A673 (cell line): ENCODE results near the gene GPR39. TPM values are rescaled to one million over a fixed set of nuclear protein-coding genes. Genes with fewer than 3 reads are reported as not detected.

Source experiments
- BruUV-seq: library from RNA; stranded (reverse); fragments of 400-500 nt; replicated peaks from 2 replicates; lab custom pipeline; 2021; lab: Mats Ljungman, UMichigan
- CTCF ChIA-PET: fragments of 300-600 bp; sonication (Branson Sonifier 250); formaldehyde crosslinking; loops from one replicate; lab custom pipeline; 2022; ENCODE audit warnings: antibody characterized with exemption; lab: Charles Lee
- POLR2A ChIA-PET: fragments of 300-600 bp; sonication (Branson Sonifier 250); formaldehyde crosslinking; loops from one replicate; lab custom pipeline; 2022; ENCODE audit warnings: antibody characterized with exemption; ENCODE audit not compliant: low non-redundant PET; lab: Charles Lee
- DNase-seq: peaks from one replicate; pipeline ENCODE4 v3.0.0-alpha.2; 2015; ENCODE audit warnings: low spot score
- H3K27ac ChIP-seq: fragments of 200-600 bp; sonication (generic); 2 replicates; pipeline ENCODE4 v1.5.1; 2016; ENCODE audit warnings: mixed run types, low read depth, mild to moderate bottlenecking, mixed read lengths, antibody characterized with exemption, low read length; ENCODE audit not compliant: poor library complexity, severe bottlenecking
- H3K27me3 ChIP-seq: fragments of 200-600 bp; sonication (generic); replicated peaks from 2 replicates; pipeline ENCODE4 v1.6.1; 2017; ENCODE audit warnings: mixed run types, low read depth, mild to moderate bottlenecking, mixed read lengths, antibody characterized with exemption, low read length; ENCODE audit not compliant: insufficient read depth, poor library complexity
- H3K36me3 ChIP-seq: fragments of 200-600 bp; sonication (generic); 2 replicates; pipeline ENCODE4 v1.6.1; 2016; ENCODE audit warnings: mixed run types, mild to moderate bottlenecking, mixed read lengths, antibody characterized with exemption, low read length; ENCODE audit not compliant: insufficient read depth, poor library complexity, severe bottlenecking
- H3K4me1 ChIP-seq: fragments of 200-600 bp; sonication (generic); 2 replicates; pipeline ENCODE4 v1.6.1; 2017; ENCODE audit warnings: mixed run types, mild to moderate bottlenecking, mixed read lengths, antibody characterized with exemption, low read length; ENCODE audit not compliant: insufficient read depth, poor library complexity, severe bottlenecking
- H3K4me3 ChIP-seq: fragments of 200-600 bp; sonication (generic); 2 replicates; pipeline ENCODE4 v1.5.1; 2016; ENCODE audit warnings: low read depth, mixed run types, mild to moderate bottlenecking, mixed read lengths, low read length; ENCODE audit not compliant: poor library complexity, severe bottlenecking
- H3K9me3 ChIP-seq: fragments of 200-600 bp; sonication (generic); 2 replicates; pipeline ENCODE4 v1.6.1; 2016; ENCODE audit warnings: mixed run types, low read depth, mild to moderate bottlenecking, mixed read lengths, antibody characterized with exemption, low read length; ENCODE audit not compliant: poor library complexity, severe bottlenecking
- CTCF ChIP-seq: fragments of 300-800, 200-600 bp; sonication (generic); conservative IDR thresholded peaks from 2 replicates; pipeline ENCODE4 v1.5.1; 2017; ENCODE audit warnings: low read depth, mild to moderate bottlenecking, antibody characterized with exemption, low read length, moderate library complexity, mixed read lengths
- EZH2 ChIP-seq: fragments of 200-600 bp; sonication (generic); IDR thresholded peaks from 2 replicates; pipeline ENCODE4 v1.6.1; 2017; ENCODE audit warnings: borderline replicate concordance, low read depth, mild to moderate bottlenecking, mixed read lengths, antibody characterized with exemption, low read length; ENCODE audit not compliant: poor library complexity, severe bottlenecking
- intact Hi-C: fragments of 100-400 bp; cut with micrococcal nuclease; formaldehyde crosslinking; loops from one replicate; pipeline ENCODE4 v1.10.0; 2022; ENCODE audit not compliant: unreplicated experiment
- total RNA-seq: library from RNA; stranded (reverse); gene quantifications from 2 replicates; pipeline ENCODE4 v1.2.3, GENCODE V29; 2021

Gene GPR39
- total RNA-seq, 1 experiment from 2014 or later = 3.6 TPM

GRCh38 chr2:132581591-132581990, 165.0 kb downstream of the GPR39 start:
- Histone ChIP-seq H3K27ac (no peak overlapping the region), H3K36me3 (no peaks in the 10 kb centered on the region), H3K27me3 (peaks cover 10% of the 10 kb centered on the region), H3K9me3 (no peaks in the 10 kb centered on the region), H3K4me1 (no peaks in the 10 kb centered on the region), H3K4me3 (no peak overlapping the region)
- POLR2A ChIA-PET = no interaction called here
- no TSS peak for BruUV-seq
- intact Hi-C loops = no loop called here
- CTCF ChIA-PET = no interaction called here
- no peak for DNase-seq
- TF ChIP-seq EZH2 (no peak), CTCF (no peak)

- no peaks in the 10 kb centered on the region for H3K4me1 ChIP-seq
- TF ChIP-seq EZH2 (no peak), CTCF (no peak)
- DNase-seq = no peak
- ChIA-PET POLR2A (no interaction called here), CTCF (no interaction called here)
- no peaks in the 10 kb centered on the region for H3K36me3 ChIP-seq
- intact Hi-C loops = no loop called here
- no peak overlapping the region for H3K4me3 ChIP-seq
- H3K9me3 ChIP-seq = no peaks in the 10 kb centered on the region
- no peak overlapping the region for H3K27ac ChIP-seq
- H3K27me3 ChIP-seq = peaks cover 10% of the 10 kb centered on the region
- no TSS peak for BruUV-seq
Measured at GRCh38 chr2:132581991-132582738, 165.6 kb downstream of the GPR39 start.

- H3K4me3 ChIP-seq = no peak overlapping the region
- TF ChIP-seq EZH2 = no peak
- no peak for TF ChIP-seq CTCF
- H3K9me3 ChIP-seq = no peaks in the 10 kb centered on the region
- intact Hi-C loops = no loop called here
- BruUV-seq = no TSS peak
- ChIA-PET POLR2A (no interaction called here), CTCF (no interaction called here)
- no peaks in the 10 kb centered on the region for H3K36me3 ChIP-seq
- peaks cover 4% of the 10 kb centered on the region for H3K27me3 ChIP-seq
- no peaks in the 10 kb centered on the region for H3K4me1 ChIP-seq
- no peak overlapping the region for H3K27ac ChIP-seq
- no peak for DNase-seq
Measured at GRCh38 chr2:132583666-132584360, 167.2 kb downstream of the GPR39 start.
